Aorta (tissue), 5 donors: ENCODE measurements around the gene ERN1. TPM values are rescaled to one million over a fixed set of nuclear protein-coding genes. Genes with fewer than 3 reads are reported as not detected.

Experiments used
- ATAC-seq: fragments of 200-7000 bp; cut with Tn5 transposase; one replicate; pipeline ENCODE4 v1.9.1; 2022; ENCODE audit warnings: moderate library complexity; ENCODE audit not compliant: low FRiP score
- DNase-seq, 2 donors: peaks; one replicate each; pipeline ENCODE4 v3.0.0-alpha.2; 2020
- H3K27ac ChIP-seq, 2 donors: one replicate each; pipeline ENCODE4 v1.5.1; 2013; ENCODE audit warnings: low read length in 2 of 2, mild to moderate bottlenecking in 2 of 2, moderate library complexity in 2 of 2, control low read depth in 1 of 2, inconsistent platforms in 1 of 2, low read depth in 1 of 2
- H3K27me3 ChIP-seq, 2 donors: one replicate each; pipeline ENCODE4 v1.6.1; 2013; ENCODE audit warnings: control low read depth in 1 of 2, low read length in 1 of 2, mild to moderate bottlenecking in 1 of 2, moderate library complexity in 1 of 2; ENCODE audit not compliant: insufficient read depth in 2 of 2, control insufficient read depth in 1 of 2
- H3K36me3 ChIP-seq, 2 donors: one replicate each; pipeline ENCODE4 v1.6.1; 2013; ENCODE audit warnings: control low read depth in 1 of 2, low read length in 1 of 2, mild to moderate bottlenecking in 1 of 2; ENCODE audit not compliant: insufficient read depth in 2 of 2, control insufficient read depth in 1 of 2
- H3K4me1 ChIP-seq, 2 donors: one replicate each; pipeline ENCODE4 v1.6.1; 2013; ENCODE audit warnings: low read length in 2 of 2, control low read depth in 1 of 2, mild to moderate bottlenecking in 1 of 2, moderate library complexity in 1 of 2; ENCODE audit not compliant: insufficient read depth in 2 of 2, control insufficient read depth in 1 of 2
- H3K4me3 ChIP-seq, 2 donors: one replicate each; pipeline ENCODE4 v1.5.1; 2013; ENCODE audit warnings: low read length in 2 of 2, control low read depth in 1 of 2, mild to moderate bottlenecking in 1 of 2
- H3K9me3 ChIP-seq: one replicate; pipeline ENCODE4 v1.6.1; 2013; ENCODE audit warnings: mild to moderate bottlenecking, low read length; ENCODE audit not compliant: control insufficient read depth
- WGBS, 2 donors: extraction: QIAGEN DNeasy Blood & Tissue Kit; methylation state at CpG; one replicate each; pipeline ENCODE4 v1.1.7; 2013; 5-methylcytosine and 5-hydroxymethylcytosine counted together
- intact Hi-C, 2 donors: fragments of 100-400 bp; cut with DNase I; formaldehyde crosslinking; loops; one replicate each; pipeline versions ENCODE4 v1.14.2 to v1.15.0; 2022
- polyA plus RNA-seq, 2 donors: library from polyadenylated mRNA; stranded (reverse); fragments of 200-250 nt; gene quantifications; one replicate each; pipeline ENCODE4 v1.2.3, GENCODE V29; 2013
- total RNA-seq, 2 donors: library from RNA; stranded (reverse); fragmentation: NEBNext Ultra II Directional; extraction: Animal tissue kit (Norgen Biotek cat#: 25700); gene quantifications; one replicate each; pipeline ENCODE4 v1.2.1, GENCODE V29; 2021
- donor health status: healthy with polysubstance abuse.
- donor health status: Bipolar disorder and iron deficiency.
- donor health status: DM: no; HTN: no; CAD: no.
- donor health status: DM: no; HTN: no; CAD: no.
- donor health status: DM: yes; HTN: yes; CAD: no.

The ERN1 gene
- total and polyA plus RNA-seq, 4 donors: 1.0 to 31.0 (median 11.5) TPM

DNA sequence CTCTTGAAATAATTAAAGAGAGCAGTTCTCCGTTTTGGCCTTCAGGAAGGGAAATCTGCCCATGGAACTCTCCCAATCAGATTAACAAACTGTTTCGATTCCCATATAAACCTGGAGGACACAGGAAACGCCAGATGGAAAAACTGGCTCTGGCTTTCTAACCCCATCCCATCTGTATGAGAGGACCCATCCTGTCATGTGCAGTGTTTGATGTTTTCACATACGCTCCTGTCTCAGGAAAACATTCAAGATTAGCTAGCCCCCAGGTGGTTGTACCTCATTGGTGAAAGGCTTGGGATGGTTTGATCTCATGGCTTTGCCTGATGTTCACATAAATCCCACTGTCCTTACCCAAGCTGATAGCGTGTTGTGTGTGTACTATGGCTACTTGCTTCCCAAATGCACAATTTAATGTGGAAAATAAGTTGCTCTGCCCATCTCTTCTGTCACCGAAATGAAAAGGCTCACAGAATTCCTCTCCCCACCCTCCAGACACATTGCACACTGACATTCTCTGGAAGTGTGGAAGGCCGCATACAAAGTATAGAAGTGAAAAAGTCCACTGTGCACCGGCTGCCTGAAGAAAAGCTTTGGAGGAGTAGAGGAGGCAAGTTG, 18.2 kb upstream of the ERN1 start:
- DNase-seq (no peak), ATAC-seq (no peak)
- Histone ChIP-seq H3K27ac (peak overlapping the region in 1 of 2 donors; percentile 41), H3K27me3 (peaks cover 0 to 2% of the 10 kb centered on the region in 2 donors), H3K4me3 (no peak overlapping the region), H3K36me3 (peaks cover 0 to 6% of the 10 kb centered on the region in 2 donors), H3K9me3 (no peaks in the 10 kb centered on the region), H3K4me1 (peaks cover 2 to 5% of the 10 kb centered on the region in 2 donors)
- WGBS, 2 donors: 43 to 45% methylated on average over 8 of the region's 8 CpGs
- intact Hi-C loops: loop anchor here (5.0 to 10.0 kb wide), 3 partner anchors 114 to 357 kb away; partner anchors contain the start of genes CEP95 (in 1 of the 2), DDX5 (in 1 of the 2) and TEX2 (in 1 of the 2)

DNA sequence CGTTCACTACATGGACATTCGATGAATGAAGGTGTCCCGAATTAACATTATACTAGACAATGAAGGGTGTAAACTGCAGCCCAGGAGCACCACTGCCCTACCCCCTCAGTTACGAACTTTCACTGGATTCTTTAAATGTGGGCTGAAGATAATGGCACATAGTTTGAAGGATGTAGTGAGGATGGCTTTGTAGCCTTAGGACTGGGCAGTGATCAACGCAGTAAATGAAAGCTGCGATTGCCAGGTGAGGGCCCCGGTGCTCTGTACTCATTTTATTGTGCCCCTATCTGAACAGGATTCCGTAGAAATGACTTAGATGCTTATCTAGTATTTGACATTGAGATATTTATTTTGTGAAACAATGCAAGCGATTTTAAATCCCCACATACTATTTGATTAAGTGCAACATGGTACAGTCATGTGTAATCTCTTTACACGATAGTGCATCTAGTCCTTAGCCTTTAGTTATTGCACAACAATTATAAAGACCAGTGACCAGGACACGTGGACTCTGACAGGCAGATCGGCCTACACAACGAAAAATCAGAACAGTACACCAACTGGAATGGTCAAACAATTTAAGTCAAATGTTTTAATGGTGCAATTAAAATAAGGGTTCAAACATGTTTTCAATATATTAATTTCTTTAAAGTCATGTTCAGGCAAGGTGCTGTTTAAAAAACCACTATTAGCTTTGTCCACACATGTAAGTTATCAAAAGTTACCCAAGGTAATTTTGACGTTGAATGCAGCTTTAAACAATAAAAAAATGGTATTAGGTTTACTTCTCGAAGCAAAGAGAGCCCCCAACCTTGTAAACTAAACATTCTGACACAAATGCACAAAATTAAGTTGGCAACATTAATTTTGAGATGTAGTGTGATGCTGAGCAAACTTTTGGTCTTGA, 17.4 kb upstream of the ERN1 start:
- no peaks in the 10 kb centered on the region for H3K9me3 ChIP-seq
- peaks cover 0 to 2% of the 10 kb centered on the region in 2 donors for H3K27me3 ChIP-seq
- peaks cover 0 to 6% of the 10 kb centered on the region in 2 donors for H3K36me3 ChIP-seq
- peak overlapping the region in 1 of 2 donors; percentile 69 for H3K4me3 ChIP-seq
- WGBS, 2 donors: 29 to 30% methylated on average over 15 of the region's 15 CpGs
- ATAC-seq: no peak
- no peak for DNase-seq
- H3K4me1 ChIP-seq: peaks cover under 1 to 2% of the 10 kb centered on the region in 2 donors
- peak overlapping the region in 1 of 2 donors; percentile 60 for H3K27ac ChIP-seq
- intact Hi-C loops: loop anchor here (2.0 to 10.0 kb wide), 4 partner anchors 115 to 357 kb away; partner anchors contain the start of genes TEX2 (in 2 of the 2), CEP95 (in 1 of the 2) and DDX5 (in 1 of the 2)

DNA sequence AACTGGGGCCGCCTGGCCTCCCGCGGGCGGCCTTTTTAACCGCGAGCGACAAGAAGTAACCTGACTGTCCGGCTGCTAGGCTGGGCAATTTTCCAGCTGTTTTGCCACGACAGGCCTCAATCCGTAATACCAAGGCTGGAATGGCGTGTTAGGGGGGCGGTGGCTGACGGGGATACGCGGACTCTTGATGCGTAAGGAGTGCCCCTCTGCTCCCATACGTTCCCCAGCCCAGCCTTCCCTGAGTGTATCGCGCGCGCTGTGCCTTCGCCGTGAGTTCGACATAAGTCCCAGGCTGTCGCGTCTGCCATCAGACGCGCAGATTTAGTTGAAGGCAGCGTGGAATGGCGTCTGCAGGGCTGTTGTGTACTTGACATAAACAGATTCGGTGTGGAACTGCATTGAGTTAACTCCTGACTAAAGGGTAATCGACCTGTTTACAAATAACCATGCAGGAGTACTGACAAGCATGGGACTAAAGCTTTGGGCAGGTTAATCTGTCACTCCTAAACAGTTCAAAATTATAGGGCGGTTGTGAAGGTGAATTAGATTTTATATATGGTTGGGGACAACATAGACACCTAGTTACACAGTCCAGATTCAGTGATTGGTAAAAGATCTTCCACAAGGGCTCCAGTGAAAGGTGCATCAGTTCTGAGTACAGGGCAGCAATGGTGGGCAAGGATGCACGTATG, 16.6 kb upstream of the ERN1 start:
- Histone ChIP-seq H3K27me3 (peaks cover 0 to 2% of the 10 kb centered on the region in 2 donors), H3K36me3 (peaks cover 0 to 6% of the 10 kb centered on the region in 2 donors), H3K9me3 (no peaks in the 10 kb centered on the region), H3K4me1 (peaks cover 0 to 2% of the 10 kb centered on the region in 2 donors), H3K4me3 (peak overlapping the region; percentile 42 to 69), H3K27ac (peak overlapping the region; percentile 73 to 83)
- ATAC-seq: peak; percentile 61
- WGBS, 2 donors: 3% methylated on average over 34 of the region's 34 CpGs
- intact Hi-C loops: loop anchor here (2.0 to 10.0 kb wide), 4 partner anchors 116 to 358 kb away; partner anchors contain the start of genes TEX2 (in 2 of the 2), CEP95 (in 1 of the 2) and DDX5 (in 1 of the 2)
- peak; percentile 74 to 88 for DNase-seq

DNA sequence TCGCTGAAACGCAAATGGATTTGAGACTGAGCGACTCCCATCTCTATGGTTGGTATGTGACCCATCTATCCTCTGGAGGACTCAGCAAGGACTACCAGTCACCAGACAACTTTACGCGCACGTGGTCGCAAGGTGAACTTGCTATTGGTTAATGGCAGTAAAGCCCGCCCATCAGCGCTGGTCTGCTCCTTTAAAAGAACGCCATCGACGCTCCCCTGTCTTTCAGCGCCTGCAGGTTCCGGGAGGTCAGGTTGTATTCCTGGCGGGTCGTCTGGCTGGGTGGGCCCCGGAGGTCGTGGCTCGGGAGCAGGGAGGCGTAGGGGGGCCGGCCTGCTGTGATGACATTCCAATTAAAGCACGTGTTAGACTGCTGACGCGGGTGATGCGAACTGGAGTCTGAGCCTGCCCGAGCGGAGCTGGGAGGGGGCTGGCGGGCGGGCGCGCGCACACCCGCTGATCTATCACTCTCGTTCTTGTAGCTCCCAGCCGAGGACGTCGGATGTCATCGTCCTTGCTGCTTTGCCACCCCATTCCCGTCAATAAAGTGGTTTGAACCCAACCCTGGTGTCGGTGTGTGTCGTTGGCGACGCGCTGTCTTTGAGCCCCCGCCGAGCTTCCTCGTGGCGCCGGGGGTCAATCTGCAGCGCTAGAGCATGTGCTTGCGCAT, 15.9 kb upstream of the ERN1 start:
- Histone ChIP-seq H3K9me3 (no peaks in the 10 kb centered on the region), H3K27me3 (peaks cover 0 to 2% of the 10 kb centered on the region in 2 donors), H3K4me3 (peak overlapping the region; percentile 69 to 89), H3K36me3 (peaks cover 0 to 6% of the 10 kb centered on the region in 2 donors), H3K4me1 (peaks cover 0 to 2% of the 10 kb centered on the region in 2 donors), H3K27ac (peak overlapping the region; percentile 73 to 87)
- ATAC-seq (peak; percentile 99), DNase-seq (peak; percentile 97 to 99)
- intact Hi-C loops: loop anchor here (1.0 to 10.0 kb wide), 5 partner anchors 116 to 359 kb away; partner anchors contain the start of genes TEX2 (in 2 of the 2), CEP95 (in 1 of the 2) and DDX5 (in 1 of the 2)
- WGBS, 2 donors: 0% methylated on average over 49 to 51 of the region's 51 CpGs

DNA sequence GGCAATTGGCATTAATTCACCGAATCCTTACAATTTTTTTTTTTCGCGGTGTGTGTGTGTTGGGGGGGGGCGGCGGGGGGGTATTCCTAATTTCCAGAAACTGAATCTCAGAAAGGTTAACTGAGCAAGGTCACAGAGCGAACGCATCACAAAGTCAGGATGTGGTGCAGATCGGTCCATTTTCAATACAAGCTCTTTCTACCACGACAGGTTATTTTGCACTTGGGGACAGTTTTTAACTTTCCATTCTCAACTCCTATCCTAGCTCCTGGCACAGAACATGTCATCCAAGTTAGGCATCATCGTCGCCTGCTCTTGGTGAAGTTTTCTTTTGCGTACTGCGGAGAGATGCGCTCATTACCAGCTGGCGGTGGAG, 15.4 kb upstream of the ERN1 start:
- peak overlapping the region; percentile 60 to 89 for H3K4me3 ChIP-seq
- DNase-seq: no peak
- H3K4me1 ChIP-seq: peaks cover 0 to 2% of the 10 kb centered on the region in 2 donors
- H3K9me3 ChIP-seq: no peaks in the 10 kb centered on the region
- peaks cover 0 to 2% of the 10 kb centered on the region in 2 donors for H3K27me3 ChIP-seq
- peaks cover 0 to 6% of the 10 kb centered on the region in 2 donors for H3K36me3 ChIP-seq
- intact Hi-C loops: loop anchor here (1.0 to 10.0 kb wide), 4 partner anchors 117 to 359 kb away; partner anchors contain the start of genes CEP95 (in 1 of the 2), DDX5 (in 1 of the 2) and TEX2 (in 1 of the 2)
- peak; percentile 1 for ATAC-seq
- WGBS, 2 donors: 0% methylated on average over 15 of the region's 15 CpGs
- peak overlapping the region; percentile 33 to 87 for H3K27ac ChIP-seq

DNA sequence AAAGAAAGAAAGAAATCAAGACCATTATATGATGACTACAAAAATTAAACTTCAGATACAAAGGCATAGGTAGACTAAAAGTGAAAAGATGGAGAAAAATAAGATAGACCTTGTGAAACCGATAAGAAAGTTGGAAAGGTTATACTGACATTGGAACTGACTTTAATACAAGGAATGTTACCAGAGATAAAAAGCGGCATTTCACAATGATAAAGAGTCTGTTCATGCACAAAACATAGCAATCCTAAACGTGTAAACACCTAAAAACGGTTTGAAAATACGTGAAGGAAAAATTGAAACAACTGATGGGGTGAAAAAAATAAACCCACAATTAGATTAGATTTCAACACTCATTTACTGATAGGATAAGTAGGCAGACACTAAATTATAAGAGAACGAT, 9.6 kb upstream of the ERN1 start:
- intact Hi-C loops: loop anchor here in 1 of 2 donors (5.0 kb wide), 1 partner anchor 227 kb away; the partner anchor contains the start of gene CSHL1
- 63 to 75% methylated on average over 6 of the region's 6 CpGs for WGBS, 2 donors
- no peak for DNase-seq

DNA sequence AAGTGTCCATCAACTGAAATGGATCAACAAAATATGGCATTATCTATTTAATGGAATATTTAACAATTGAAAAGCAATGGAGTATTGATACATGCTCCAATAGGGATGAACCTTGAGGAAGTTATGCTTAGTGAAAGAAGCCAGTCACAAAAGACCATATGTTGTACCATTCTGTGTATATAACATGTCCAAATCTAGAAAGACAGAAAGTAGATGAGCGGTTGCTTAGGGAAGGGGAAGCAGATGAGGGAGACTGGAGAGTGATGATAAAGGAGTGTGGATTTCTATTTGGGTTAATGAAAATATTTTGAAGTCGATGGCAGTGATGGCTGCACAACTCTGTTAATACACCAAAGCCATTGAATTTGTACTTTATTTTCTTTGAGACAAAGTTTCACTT, 8.5 kb upstream of the ERN1 start:
- no peak overlapping the region for H3K4me3 ChIP-seq
- ATAC-seq (no peak), DNase-seq (no peak)
- intact Hi-C loops: loop anchor here in 1 of 2 donors (5.0 kb wide), 1 partner anchor 226 kb away; the partner anchor contains the start of gene CSHL1
- no peak overlapping the region for H3K27ac ChIP-seq
- no peaks in the 10 kb centered on the region for H3K9me3 ChIP-seq
- H3K36me3 ChIP-seq: no peaks in the 10 kb centered on the region
- H3K4me1 ChIP-seq: no peaks in the 10 kb centered on the region
- 80 to 83% methylated on average over 2 of the region's 2 CpGs for WGBS, 2 donors
- no peaks in the 10 kb centered on the region for H3K27me3 ChIP-seq

More for the DNA sequence above, 9.6 kb upstream of the ERN1 start:
- Histone ChIP-seq H3K27me3 (no peaks in the 10 kb centered on the region), H3K27ac (no peak overlapping the region), H3K36me3 (no peaks in the 10 kb centered on the region), H3K9me3 (no peaks in the 10 kb centered on the region), H3K4me1 (no peaks in the 10 kb centered on the region), H3K4me3 (no peak overlapping the region)
- ATAC-seq: no peak
